Suprapubic skin (tissue), 4 donors: ENCODE data around the gene CHST8.

Source experiments
- CTCF ChIP-seq, 2 donors: fragments of 200-600 bp in 1 of 2; fragments of 450-650 bp in 1 of 2; sonication (generic) in 1 of 2; IDR thresholded peaks; one replicate each; pipeline ENCODE4 v1.5.1; 2016 to 2019; ENCODE audit warnings: antibody characterized with exemption in 2 of 2, mild to moderate bottlenecking in 1 of 2, moderate library complexity in 1 of 2
- EP300 ChIP-seq: sonication (generic); formaldehyde crosslinking; IDR thresholded peaks from one replicate; pipeline ENCODE4 v1.6.1; 2017; ENCODE audit warnings: antibody characterized with exemption
- POLR2A ChIP-seq, 2 donors: fragments of 450-650 bp; IDR thresholded peaks; one replicate each; pipeline ENCODE4 v1.6.1; 2017; ENCODE audit warnings: antibody characterized with exemption in 2 of 2, mild to moderate bottlenecking in 2 of 2, moderate library complexity in 2 of 2
- POLR2AphosphoS5 ChIP-seq, 3 donors: sonication (generic); formaldehyde crosslinking; IDR thresholded peaks; one replicate each; pipeline ENCODE4 v1.6.1; 2017; ENCODE audit warnings: antibody characterized with exemption in 3 of 3

GRCh38 chr19:33717878-33718277, 96.1 kb downstream of the CHST8 start:
- TF ChIP-seq CTCF (IDR thresholded peaks at IDR 0.05), result no peak
- TF ChIP-seq EP300, result no peak
- no peak for TF ChIP-seq POLR2A (IDR thresholded peaks at IDR 0.05)
- no peak for TF ChIP-seq POLR2AphosphoS5 (IDR thresholded peaks at IDR 0.05)
